ENCODE measurements around the gene UST. TPM values are rescaled to one million over a fixed set of nuclear protein-coding genes. Genes with fewer than 3 reads are reported as not detected.
"Not testable (repeated sequence)": the region's sequence is repeated elsewhere in the genome, so short reads cannot be mapped to it uniquely, and the experiment has no call there.

The UST gene
- total and polyA plus RNA-seq, 2 experiments from 2014 or later, result 2.9 to 4.0 TPM

DNA sequence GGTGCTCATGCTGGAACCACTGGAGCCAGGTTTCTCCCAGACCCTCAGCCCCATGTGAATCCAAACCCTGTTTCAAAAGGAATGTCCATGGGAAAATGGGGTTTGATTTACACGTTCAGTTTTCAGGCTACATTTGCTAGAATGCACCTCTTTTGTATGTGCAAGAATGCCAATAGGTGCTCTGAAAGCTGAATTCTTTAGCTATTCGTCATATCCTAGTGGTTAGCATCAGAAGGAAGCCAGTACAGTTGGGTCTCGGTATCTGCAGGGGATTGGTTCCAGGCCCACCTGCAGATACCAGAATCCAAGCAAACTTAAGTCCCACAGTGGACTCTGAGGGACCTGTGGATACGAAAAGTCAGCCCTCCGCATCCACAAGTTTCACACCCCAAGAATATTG lies 93.4 kb downstream of the UST start:
- no peak for DNase-seq (ENCODE audit: low read depth in 1 of 2, low spot score in 1 of 2)

DNA sequence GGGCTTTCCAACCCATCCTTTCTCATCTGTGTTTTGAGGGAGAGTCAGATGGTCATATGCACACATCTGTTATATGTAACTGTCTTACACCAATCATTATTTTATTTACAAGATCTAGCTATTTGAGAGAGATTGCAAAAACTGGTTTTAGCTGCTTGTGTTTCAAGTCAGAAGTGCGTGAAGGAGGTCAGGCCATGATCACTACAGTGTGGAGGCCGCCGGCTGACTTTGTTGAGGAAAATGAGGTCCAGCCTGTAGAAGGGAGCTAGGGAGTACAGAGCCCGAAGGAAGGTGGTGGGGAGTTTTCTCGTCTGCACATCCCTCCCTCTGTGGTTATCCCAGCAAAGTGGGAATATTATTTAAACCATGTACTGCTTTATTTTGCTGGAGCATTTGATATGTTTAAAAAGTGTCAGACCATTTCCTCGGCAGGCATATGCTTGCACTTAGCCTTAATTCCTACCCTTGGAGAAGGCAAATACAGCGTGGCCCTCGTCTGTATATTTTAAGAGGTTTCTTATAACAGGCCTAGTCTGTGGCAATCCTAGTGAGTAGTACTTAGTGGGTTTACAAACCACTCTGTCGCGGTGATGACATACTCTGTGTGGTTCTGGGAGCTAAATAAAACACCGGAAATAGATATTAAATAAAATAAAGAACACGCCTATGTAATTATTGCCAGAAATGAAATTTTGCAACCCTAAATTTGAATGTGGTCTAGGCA lies 95.6 kb downstream of the UST start:
- no peaks in the 10 kb centered on the region for H3K9me3 ChIP-seq (ENCODE audit: low read depth)
- DNase-seq (ENCODE audit: low read depth in 1 of 2, low spot score in 1 of 2), result no peak
- no peaks in the 10 kb centered on the region for H3K27me3 ChIP-seq
- H3K27ac ChIP-seq, result no peak overlapping the region
- no peaks in the 10 kb centered on the region for H3K36me3 ChIP-seq
- TF ChIP-seq, protein P1, sequence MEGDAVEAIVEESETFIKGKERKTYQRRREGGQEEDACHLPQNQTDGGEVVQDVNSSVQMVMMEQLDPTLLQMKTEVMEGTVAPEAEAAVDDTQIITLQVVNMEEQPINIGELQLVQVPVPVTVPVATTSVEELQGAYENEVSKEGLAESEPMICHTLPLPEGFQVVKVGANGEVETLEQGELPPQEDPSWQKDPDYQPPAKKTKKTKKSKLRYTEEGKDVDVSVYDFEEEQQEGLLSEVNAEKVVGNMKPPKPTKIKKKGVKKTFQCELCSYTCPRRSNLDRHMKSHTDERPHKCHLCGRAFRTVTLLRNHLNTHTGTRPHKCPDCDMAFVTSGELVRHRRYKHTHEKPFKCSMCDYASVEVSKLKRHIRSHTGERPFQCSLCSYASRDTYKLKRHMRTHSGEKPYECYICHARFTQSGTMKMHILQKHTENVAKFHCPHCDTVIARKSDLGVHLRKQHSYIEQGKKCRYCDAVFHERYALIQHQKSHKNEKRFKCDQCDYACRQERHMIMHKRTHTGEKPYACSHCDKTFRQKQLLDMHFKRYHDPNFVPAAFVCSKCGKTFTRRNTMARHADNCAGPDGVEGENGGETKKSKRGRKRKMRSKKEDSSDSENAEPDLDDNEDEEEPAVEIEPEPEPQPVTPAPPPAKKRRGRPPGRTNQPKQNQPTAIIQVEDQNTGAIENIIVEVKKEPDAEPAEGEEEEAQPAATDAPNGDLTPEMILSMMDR (IDR thresholded peaks at IDR 0.05; ENCODE audit: low read depth, low read length), result no peak
- H3K4me3 ChIP-seq, result no peak overlapping the region
- H3K4me1 ChIP-seq (ENCODE audit: low read depth), result peaks cover 9% of the 10 kb centered on the region

More for the DNA sequence above, 93.4 kb downstream of the UST start:
- H3K27ac ChIP-seq, result no peak overlapping the region
- no peaks in the 10 kb centered on the region for H3K9me3 ChIP-seq (ENCODE audit: low read depth)
- H3K4me3 ChIP-seq, result no peak overlapping the region
- no peaks in the 10 kb centered on the region for H3K4me1 ChIP-seq (ENCODE audit: low read depth)
- no peaks in the 10 kb centered on the region for H3K27me3 ChIP-seq
- no peaks in the 10 kb centered on the region for H3K36me3 ChIP-seq
- TF ChIP-seq, protein P1 (IDR thresholded peaks at IDR 0.05; ENCODE audit: low read depth, low read length), result no peak

DNA sequence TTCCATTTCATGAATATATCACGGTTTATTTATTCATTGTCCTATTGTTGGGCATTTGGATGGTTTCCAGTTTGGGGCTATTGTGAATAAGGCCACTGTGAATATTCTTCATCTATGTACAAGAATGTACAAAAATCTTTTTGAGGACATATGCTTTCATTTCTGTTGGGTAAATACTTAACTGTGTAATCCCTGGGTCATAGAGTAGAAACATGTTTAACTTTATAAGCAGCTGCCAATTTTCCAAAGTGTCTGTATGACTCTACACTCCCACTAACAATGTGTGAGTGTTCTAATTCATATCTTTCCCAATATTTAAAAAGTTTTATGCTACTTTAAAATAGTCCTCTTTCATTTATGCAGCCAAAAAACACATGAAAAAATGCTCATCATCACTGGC lies 98.6 kb downstream of the UST start:
- no peak for DNase-seq (ENCODE audit: low read depth in 1 of 2, low spot score in 1 of 2)
- Histone ChIP-seq H3K36me3 (no peaks in the 10 kb centered on the region), H3K4me3 (no peak overlapping the region), H3K4me1 (ENCODE audit: low read depth) (peaks cover 17% of the 10 kb centered on the region), H3K9me3 (ENCODE audit: low read depth) (no peaks in the 10 kb centered on the region), H3K27me3 (no peaks in the 10 kb centered on the region), H3K27ac (no peak overlapping the region)
- TF ChIP-seq, protein P1 (IDR thresholded peaks at IDR 0.05; ENCODE audit: low read depth, low read length), result no peak

DNA sequence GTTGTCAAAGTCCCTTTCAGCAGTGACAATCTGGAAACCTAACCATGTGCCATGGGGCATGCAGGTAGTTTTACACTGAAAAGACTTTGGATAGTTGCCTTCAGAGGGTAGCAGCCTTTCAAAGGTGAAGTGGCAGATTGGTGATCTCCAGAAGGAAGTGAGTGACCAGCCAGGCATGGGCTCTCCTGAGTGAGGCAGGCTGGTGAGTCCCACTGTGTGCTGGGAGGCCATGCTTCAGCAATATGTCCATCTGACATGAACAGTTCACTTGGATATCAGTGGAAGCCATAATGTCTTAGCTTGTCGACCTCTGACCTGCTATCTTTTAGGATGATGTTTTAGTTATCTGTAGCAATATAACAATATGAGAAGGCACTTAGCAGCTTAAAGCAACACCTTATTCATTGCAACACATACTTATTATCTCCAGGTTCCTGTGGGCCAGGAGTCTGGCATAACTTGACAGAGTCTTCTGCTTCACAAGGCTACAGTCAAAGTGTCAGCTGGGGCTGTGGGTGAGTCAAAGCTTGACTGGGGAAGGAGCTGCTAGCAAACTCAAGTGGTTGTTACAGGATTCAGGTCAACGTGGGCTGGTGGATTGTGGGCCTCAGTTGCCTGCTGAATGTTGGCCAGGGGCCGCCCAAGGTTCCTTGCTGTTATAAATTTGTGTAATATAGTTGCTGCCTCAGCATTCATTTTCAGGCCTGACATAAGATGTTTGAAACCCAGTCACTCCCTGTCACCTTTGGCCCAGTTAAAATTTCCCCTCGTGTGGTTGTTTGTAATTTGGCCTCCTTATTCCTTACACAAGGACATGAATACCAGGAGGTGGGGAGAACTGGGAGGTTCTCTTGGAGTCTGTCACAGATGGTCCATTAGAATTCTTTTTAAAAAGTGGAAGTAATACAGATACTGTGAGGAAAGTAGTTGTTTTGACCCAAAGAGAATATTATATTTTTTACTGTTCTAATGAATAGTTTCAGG lies 100.2 kb downstream of the UST start:
- no peaks in the 10 kb centered on the region for H3K36me3 ChIP-seq
- peaks cover 17% of the 10 kb centered on the region for H3K4me1 ChIP-seq (ENCODE audit: low read depth)
- peak in 1 of 2 donors; percentile 35 for DNase-seq (ENCODE audit: low read depth in 1 of 2, low spot score in 1 of 2)
- peak overlapping the region; percentile 31 for H3K27ac ChIP-seq
- TF ChIP-seq, protein P1 (IDR thresholded peaks at IDR 0.05; ENCODE audit: low read depth, low read length), result no peak
- no peak overlapping the region for H3K4me3 ChIP-seq
- H3K9me3 ChIP-seq (ENCODE audit: low read depth), result no peaks in the 10 kb centered on the region
- no peaks in the 10 kb centered on the region for H3K27me3 ChIP-seq

DNA sequence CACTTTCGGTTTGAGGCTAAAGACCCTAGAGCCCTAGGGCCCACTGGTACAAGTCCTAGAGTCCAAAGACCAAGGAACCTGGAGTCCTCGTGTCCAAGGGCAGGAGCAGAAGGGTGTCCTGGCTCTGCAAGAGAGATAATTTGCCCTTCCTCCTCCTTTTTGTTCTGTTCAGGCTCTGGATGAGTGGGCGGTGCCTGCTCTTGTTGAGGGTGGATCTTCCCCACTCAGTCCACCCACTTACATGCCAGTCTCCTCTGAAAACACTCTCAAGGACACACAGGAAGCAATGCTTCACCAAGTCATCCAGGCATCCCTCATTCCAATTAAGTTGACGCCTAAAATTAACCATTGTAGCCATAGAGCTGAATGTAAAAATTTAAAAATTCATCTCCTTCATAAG lies 102.1 kb downstream of the UST start:
- no peak overlapping the region for H3K4me3 ChIP-seq
- H3K9me3 ChIP-seq (ENCODE audit: low read depth), result no peaks in the 10 kb centered on the region
- TF ChIP-seq, protein P1 (IDR thresholded peaks at IDR 0.05; ENCODE audit: low read depth, low read length), result no peak
- H3K27ac ChIP-seq, result no peak overlapping the region
- peaks cover 17% of the 10 kb centered on the region for H3K4me1 ChIP-seq (ENCODE audit: low read depth)
- H3K27me3 ChIP-seq, result no peaks in the 10 kb centered on the region
- H3K36me3 ChIP-seq, result no peaks in the 10 kb centered on the region
- DNase-seq (ENCODE audit: low read depth in 1 of 2, low spot score in 1 of 2), result no peak

DNA sequence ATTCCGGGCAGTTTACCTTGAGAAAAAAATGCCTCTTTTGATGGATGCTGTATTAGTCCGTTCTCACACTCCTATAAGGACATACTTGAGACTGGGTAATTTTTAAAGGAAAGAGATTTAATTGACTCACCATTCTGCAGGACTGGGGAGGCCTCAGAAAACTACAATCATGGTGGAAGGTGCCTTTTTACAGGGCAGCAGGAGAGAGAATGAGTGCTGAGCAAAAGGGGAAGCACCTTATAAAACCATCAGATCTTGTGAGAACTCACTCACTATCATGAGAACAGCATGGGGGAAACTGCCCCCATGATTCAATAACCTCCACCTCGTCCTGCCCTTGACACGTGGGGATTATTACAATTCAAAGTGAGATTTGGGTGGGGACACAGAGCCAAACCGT lies 102.6 kb downstream of the UST start:
- not testable (repeated sequence) for H3K9me3 ChIP-seq (ENCODE audit: low read depth); H3K36me3 ChIP-seq; H3K4me3 ChIP-seq; H3K27ac ChIP-seq; H3K27me3 ChIP-seq; DNase-seq (ENCODE audit: low read depth in 1 of 2, low spot score in 1 of 2)
- H3K4me1 ChIP-seq (ENCODE audit: low read depth), result peaks cover 17% of the 10 kb centered on the region

Measured in cardiac muscle cell (in vitro differentiated cells and primary cell).